Measurements from ENCODE around the gene IPO5.

DNA sequence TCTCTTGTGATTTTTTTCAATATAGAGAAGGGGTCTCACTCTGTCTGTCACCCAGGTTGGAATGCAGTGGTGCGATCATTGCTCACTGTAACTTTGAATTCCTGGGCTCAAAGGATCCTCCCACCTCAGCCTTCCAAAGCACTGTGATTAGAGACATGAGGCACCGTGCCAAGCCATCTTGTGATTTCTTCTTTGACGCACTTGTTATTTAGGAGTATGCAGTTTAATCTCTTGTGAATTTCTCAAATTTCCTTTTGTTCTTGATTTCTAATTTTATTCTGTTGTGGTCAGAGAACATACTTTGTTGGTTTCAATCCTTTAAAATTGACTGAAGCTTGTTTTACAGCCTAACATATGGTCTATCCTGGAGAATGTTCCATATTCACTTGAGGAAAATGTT, 14.5 kb downstream of the IPO5 start:
- TF ChIP-seq, protein P1, sequence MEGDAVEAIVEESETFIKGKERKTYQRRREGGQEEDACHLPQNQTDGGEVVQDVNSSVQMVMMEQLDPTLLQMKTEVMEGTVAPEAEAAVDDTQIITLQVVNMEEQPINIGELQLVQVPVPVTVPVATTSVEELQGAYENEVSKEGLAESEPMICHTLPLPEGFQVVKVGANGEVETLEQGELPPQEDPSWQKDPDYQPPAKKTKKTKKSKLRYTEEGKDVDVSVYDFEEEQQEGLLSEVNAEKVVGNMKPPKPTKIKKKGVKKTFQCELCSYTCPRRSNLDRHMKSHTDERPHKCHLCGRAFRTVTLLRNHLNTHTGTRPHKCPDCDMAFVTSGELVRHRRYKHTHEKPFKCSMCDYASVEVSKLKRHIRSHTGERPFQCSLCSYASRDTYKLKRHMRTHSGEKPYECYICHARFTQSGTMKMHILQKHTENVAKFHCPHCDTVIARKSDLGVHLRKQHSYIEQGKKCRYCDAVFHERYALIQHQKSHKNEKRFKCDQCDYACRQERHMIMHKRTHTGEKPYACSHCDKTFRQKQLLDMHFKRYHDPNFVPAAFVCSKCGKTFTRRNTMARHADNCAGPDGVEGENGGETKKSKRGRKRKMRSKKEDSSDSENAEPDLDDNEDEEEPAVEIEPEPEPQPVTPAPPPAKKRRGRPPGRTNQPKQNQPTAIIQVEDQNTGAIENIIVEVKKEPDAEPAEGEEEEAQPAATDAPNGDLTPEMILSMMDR (IDR thresholded peaks at IDR 0.05; ENCODE audit: insufficient read depth, low read depth, low read length) = no peak
- TF ChIP-seq EZH2 (IDR thresholded peaks at IDR 0.05; ENCODE audit: insufficient read depth, low read length) = no peak

Measured in astrocyte (in vitro differentiated cells and primary cell).